ENCODE results near the gene ABCA5.

Gene ABCA5

GRCh38 chr17:69271023-69271422, 55.9 kb downstream of the ABCA5 start:
- H3K36me3 ChIP-seq (ENCODE audit: insufficient read depth, low read length) = no peaks in the 10 kb centered on the region
- H3K9me3 ChIP-seq (ENCODE audit: insufficient read depth, low read length, severe bottlenecking) = no peaks in the 10 kb centered on the region
- no peaks in the 10 kb centered on the region for H4K20me1 ChIP-seq (ENCODE audit: insufficient read depth, low read length)
- no peaks in the 10 kb centered on the region for H3K27me3 ChIP-seq (ENCODE audit: insufficient read depth, low read length, poor library complexity)
- no peaks in the 10 kb centered on the region for H3K4me1 ChIP-seq (ENCODE audit: insufficient read depth, low read length)
- no peak for DNase-seq
- TF ChIP-seq, protein P1, sequence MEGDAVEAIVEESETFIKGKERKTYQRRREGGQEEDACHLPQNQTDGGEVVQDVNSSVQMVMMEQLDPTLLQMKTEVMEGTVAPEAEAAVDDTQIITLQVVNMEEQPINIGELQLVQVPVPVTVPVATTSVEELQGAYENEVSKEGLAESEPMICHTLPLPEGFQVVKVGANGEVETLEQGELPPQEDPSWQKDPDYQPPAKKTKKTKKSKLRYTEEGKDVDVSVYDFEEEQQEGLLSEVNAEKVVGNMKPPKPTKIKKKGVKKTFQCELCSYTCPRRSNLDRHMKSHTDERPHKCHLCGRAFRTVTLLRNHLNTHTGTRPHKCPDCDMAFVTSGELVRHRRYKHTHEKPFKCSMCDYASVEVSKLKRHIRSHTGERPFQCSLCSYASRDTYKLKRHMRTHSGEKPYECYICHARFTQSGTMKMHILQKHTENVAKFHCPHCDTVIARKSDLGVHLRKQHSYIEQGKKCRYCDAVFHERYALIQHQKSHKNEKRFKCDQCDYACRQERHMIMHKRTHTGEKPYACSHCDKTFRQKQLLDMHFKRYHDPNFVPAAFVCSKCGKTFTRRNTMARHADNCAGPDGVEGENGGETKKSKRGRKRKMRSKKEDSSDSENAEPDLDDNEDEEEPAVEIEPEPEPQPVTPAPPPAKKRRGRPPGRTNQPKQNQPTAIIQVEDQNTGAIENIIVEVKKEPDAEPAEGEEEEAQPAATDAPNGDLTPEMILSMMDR (IDR thresholded peaks at IDR 0.05; ENCODE audit: borderline replicate concordance, extremely low read depth, low read length, poor library complexity, severe bottlenecking) = no peak
- no peak for TF ChIP-seq EZH2 (IDR thresholded peaks at IDR 0.05; ENCODE audit: borderline replicate concordance, low read depth, low read length, severe bottlenecking)
- no peak for ATAC-seq (ENCODE audit: insufficient read depth, low read depth)
- H3K9ac ChIP-seq (ENCODE audit: low read depth, low read length) = no peak overlapping the region
- no peak overlapping the region for H3K27ac ChIP-seq (ENCODE audit: low read length)
- H3K79me2 ChIP-seq (ENCODE audit: insufficient read depth, low read length) = no peaks in the 10 kb centered on the region
- H3K4me3 ChIP-seq (ENCODE audit: low read depth in 1 of 2, low read length in 2 of 2) = no peak overlapping the region
- no peak overlapping the region for H3K4me2 ChIP-seq (ENCODE audit: insufficient read depth, low read length)
- H2AFZ ChIP-seq (ENCODE audit: low read depth, low read length) = no peak overlapping the region

DNA sequence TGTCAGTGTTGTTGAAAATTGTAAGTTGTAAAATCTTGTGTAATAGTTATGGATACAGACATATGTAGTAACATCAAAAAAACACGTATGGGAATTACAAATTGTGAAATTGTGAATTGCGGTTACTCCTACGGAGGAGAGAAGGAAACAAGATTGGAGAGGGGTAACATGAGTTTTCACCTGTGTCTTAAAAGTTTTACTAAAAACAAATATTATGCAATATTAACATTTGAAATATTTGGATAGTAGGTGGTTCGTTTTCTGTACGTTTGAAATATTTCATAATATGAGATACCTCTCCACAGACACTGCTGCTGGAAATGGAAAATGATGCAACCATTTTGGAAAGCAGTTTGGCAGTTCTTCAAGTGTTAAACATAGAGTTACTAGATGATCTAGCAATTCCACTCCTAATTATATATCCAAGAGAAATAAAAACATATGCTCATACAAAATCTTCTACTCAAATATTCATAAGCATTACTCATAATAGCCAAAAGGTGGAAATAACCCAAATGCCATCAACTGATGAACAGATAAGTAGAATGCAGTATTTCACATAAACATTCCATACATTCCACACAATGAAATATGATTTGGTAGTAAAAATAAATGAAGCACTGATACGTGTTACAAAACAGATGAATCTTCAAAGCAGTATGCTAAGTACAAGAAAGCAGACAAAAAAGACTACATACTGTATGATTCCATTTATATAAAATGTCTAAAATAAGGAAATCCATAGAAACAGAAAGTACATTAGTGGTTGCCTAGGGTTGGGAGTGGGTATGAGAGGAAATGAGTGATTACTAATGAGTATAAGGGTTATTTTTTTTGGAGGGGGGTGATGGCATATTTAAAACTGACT, 57.6 kb downstream of the ABCA5 start:
- H3K79me2 ChIP-seq (ENCODE audit: insufficient read depth, low read length) = no peaks in the 10 kb centered on the region
- ATAC-seq (ENCODE audit: insufficient read depth, low read depth) = no peak
- H2AFZ ChIP-seq (ENCODE audit: low read depth, low read length) = no peak overlapping the region
- DNase-seq = no peak
- H3K27ac ChIP-seq (ENCODE audit: low read length) = no peak overlapping the region
- no peaks in the 10 kb centered on the region for H4K20me1 ChIP-seq (ENCODE audit: insufficient read depth, low read length)
- no peak for TF ChIP-seq EZH2 (IDR thresholded peaks at IDR 0.05; ENCODE audit: borderline replicate concordance, low read depth, low read length, severe bottlenecking)
- no peak overlapping the region for H3K9ac ChIP-seq (ENCODE audit: low read depth, low read length)
- no peaks in the 10 kb centered on the region for H3K4me1 ChIP-seq (ENCODE audit: insufficient read depth, low read length)
- H3K4me3 ChIP-seq (ENCODE audit: low read depth in 1 of 2, low read length in 2 of 2) = no peak overlapping the region
- no peaks in the 10 kb centered on the region for H3K9me3 ChIP-seq (ENCODE audit: insufficient read depth, low read length, severe bottlenecking)
- H3K4me2 ChIP-seq (ENCODE audit: insufficient read depth, low read length) = no peak overlapping the region
- H3K27me3 ChIP-seq (ENCODE audit: insufficient read depth, low read length, poor library complexity) = no peaks in the 10 kb centered on the region
- H3K36me3 ChIP-seq (ENCODE audit: insufficient read depth, low read length) = no peaks in the 10 kb centered on the region

GRCh38 chr17:69268543-69269014, 58.4 kb downstream of the ABCA5 start:
- ATAC-seq (ENCODE audit: insufficient read depth, low read depth) = no peak
- Histone ChIP-seq H3K4me3 (ENCODE audit: low read depth in 1 of 2, low read length in 2 of 2) (no peak overlapping the region), H3K9me3 (ENCODE audit: insufficient read depth, low read length, severe bottlenecking) (no peaks in the 10 kb centered on the region), H3K79me2 (ENCODE audit: insufficient read depth, low read length) (no peaks in the 10 kb centered on the region), H3K36me3 (ENCODE audit: insufficient read depth, low read length) (no peaks in the 10 kb centered on the region), H2AFZ (ENCODE audit: low read depth, low read length) (no peak overlapping the region), H3K4me1 (ENCODE audit: insufficient read depth, low read length) (no peaks in the 10 kb centered on the region), H3K27ac (ENCODE audit: low read length) (no peak overlapping the region), H3K27me3 (ENCODE audit: insufficient read depth, low read length, poor library complexity) (no peaks in the 10 kb centered on the region), H4K20me1 (ENCODE audit: insufficient read depth, low read length) (no peaks in the 10 kb centered on the region), H3K9ac (ENCODE audit: low read depth, low read length) (no peak overlapping the region), H3K4me2 (ENCODE audit: insufficient read depth, low read length) (no peak overlapping the region)
- no peak for DNase-seq
- TF ChIP-seq, protein P1 (IDR thresholded peaks at IDR 0.05; ENCODE audit: borderline replicate concordance, extremely low read depth, low read length, poor library complexity, severe bottlenecking) = no peak
- TF ChIP-seq EZH2 (IDR thresholded peaks at IDR 0.05; ENCODE audit: borderline replicate concordance, low read depth, low read length, severe bottlenecking) = no peak

GRCh38 chr17:69267219-69267618, 59.7 kb downstream of the ABCA5 start:
- Histone ChIP-seq H4K20me1 (ENCODE audit: insufficient read depth, low read length) (no peaks in the 10 kb centered on the region), H3K27me3 (ENCODE audit: insufficient read depth, low read length, poor library complexity) (no peaks in the 10 kb centered on the region), H3K4me3 (ENCODE audit: low read depth in 1 of 2, low read length in 2 of 2) (no peak overlapping the region), H3K36me3 (ENCODE audit: insufficient read depth, low read length) (no peaks in the 10 kb centered on the region), H3K9me3 (ENCODE audit: insufficient read depth, low read length, severe bottlenecking) (no peaks in the 10 kb centered on the region), H3K9ac (ENCODE audit: low read depth, low read length) (no peak overlapping the region), H2AFZ (ENCODE audit: low read depth, low read length) (no peak overlapping the region), H3K27ac (ENCODE audit: low read length) (no peak overlapping the region), H3K79me2 (ENCODE audit: insufficient read depth, low read length) (no peaks in the 10 kb centered on the region), H3K4me2 (ENCODE audit: insufficient read depth, low read length) (no peak overlapping the region), H3K4me1 (ENCODE audit: insufficient read depth, low read length) (no peaks in the 10 kb centered on the region)
- no peak for ATAC-seq (ENCODE audit: insufficient read depth, low read depth)
- no peak for DNase-seq
- TF ChIP-seq, protein P1 (IDR thresholded peaks at IDR 0.05; ENCODE audit: borderline replicate concordance, extremely low read depth, low read length, poor library complexity, severe bottlenecking) = no peak
- TF ChIP-seq EZH2 (IDR thresholded peaks at IDR 0.05; ENCODE audit: borderline replicate concordance, low read depth, low read length, severe bottlenecking) = no peak
